BJ (cell line): ENCODE results near the gene LHX3. TPM values are rescaled to one million over a fixed set of nuclear protein-coding genes. Genes with fewer than 3 reads are reported as not detected.
A peak's percentile ranks its signal among the peaks of the same experiment; 100 is the strongest.

Source experiments
- CTCF ChIA-PET: fragments of 350-600 bp; formaldehyde crosslinking; extraction: SDS; loops from one replicate; lab custom pipeline; 2021; ENCODE audit warnings: antibody characterized with exemption, inconsistent platforms; lab: Yijun Ruan, JAX
- POLR2A ChIA-PET: fragments of 300-600 bp; sonication (Branson Sonifier 250); formaldehyde crosslinking; extraction: SDS; loops from one replicate; lab custom pipeline; 2021; ENCODE audit warnings: antibody characterized with exemption; lab: Charles Lee
- DNase-seq: peaks from one replicate; pipeline ENCODE4 v3.0.0-alpha.2; 2011; ENCODE audit warnings: low read depth
- H3K27me3 ChIP-seq: 2 replicates; pipeline ENCODE4 v1.6.0; 2011; ENCODE audit warnings: low read length; ENCODE audit not compliant: control insufficient read depth, insufficient read depth
- H3K36me3 ChIP-seq: 2 replicates; pipeline ENCODE4 v1.5.1; 2011; ENCODE audit warnings: low read length; ENCODE audit not compliant: control insufficient read depth, insufficient read depth
- H3K4me3 ChIP-seq: 2 replicates; pipeline ENCODE4 v1.5.1; 2011; ENCODE audit warnings: low read depth, mild to moderate bottlenecking, control low read depth, low read length
- polyA plus RNA-seq: library from polyadenylated mRNA; depleted of rRNA; stranded (reverse); fragments of >200 nt; gene quantifications from 2 replicates; pipeline ENCODE4 v1.2.3, GENCODE V29; 2011
- TF ChIP-seq, protein P1 (sequence below): IDR thresholded peaks from 2 replicates; pipeline ENCODE4 v1.5.1; 2011; ENCODE audit warnings: low read depth, mild to moderate bottlenecking, control low read depth, inconsistent platforms, low read length, moderate library complexity; ENCODE audit not compliant: insufficient read depth

LHX3 gene
- polyA plus RNA-seq, 1 experiment = not detected

DNA sequence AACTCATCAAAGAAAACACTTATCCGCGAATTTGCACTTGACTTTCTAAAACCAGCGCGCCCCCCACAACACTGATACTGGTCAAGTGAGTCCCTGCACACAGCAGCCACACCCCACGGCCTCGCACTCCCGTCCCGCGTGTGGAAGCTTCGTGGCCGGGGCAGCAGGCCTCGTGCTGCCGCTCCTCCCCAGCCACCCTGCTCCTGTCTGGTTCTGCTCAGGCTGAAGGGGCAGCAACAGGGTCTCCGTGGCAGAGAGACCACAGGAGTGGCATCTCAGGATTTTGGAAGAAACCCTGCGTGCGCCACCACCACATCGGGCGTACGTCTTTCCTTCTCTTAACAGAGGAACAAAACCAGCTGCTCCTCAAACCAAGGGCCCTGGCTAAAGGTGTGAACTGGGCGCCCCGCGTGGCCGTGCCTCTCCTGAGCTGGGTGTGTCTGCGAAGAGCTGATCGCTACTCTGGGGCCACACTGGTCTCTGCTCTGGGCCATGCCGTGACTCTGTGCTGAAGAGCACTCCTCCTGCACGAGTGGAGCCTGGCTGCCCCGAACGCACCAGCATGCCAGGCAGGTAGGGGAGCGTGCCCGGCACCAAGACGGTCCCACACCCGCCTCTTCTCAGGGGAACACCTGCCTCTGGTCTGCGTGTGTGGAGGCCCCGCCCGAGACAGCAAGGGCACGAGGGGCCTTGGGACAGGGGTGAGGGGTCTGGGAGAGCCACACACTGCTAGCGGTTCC, 17.4 kb upstream of the LHX3 start:
- H3K36me3 ChIP-seq = peaks cover 13% of the 10 kb centered on the region
- H3K27me3 ChIP-seq = no peaks in the 10 kb centered on the region
- no peak overlapping the region for H3K4me3 ChIP-seq
- ChIA-PET CTCF (no interaction called here), POLR2A (no interaction called here)
- DNase-seq = no peak
- TF ChIP-seq, protein P1, sequence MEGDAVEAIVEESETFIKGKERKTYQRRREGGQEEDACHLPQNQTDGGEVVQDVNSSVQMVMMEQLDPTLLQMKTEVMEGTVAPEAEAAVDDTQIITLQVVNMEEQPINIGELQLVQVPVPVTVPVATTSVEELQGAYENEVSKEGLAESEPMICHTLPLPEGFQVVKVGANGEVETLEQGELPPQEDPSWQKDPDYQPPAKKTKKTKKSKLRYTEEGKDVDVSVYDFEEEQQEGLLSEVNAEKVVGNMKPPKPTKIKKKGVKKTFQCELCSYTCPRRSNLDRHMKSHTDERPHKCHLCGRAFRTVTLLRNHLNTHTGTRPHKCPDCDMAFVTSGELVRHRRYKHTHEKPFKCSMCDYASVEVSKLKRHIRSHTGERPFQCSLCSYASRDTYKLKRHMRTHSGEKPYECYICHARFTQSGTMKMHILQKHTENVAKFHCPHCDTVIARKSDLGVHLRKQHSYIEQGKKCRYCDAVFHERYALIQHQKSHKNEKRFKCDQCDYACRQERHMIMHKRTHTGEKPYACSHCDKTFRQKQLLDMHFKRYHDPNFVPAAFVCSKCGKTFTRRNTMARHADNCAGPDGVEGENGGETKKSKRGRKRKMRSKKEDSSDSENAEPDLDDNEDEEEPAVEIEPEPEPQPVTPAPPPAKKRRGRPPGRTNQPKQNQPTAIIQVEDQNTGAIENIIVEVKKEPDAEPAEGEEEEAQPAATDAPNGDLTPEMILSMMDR = no peak

DNA sequence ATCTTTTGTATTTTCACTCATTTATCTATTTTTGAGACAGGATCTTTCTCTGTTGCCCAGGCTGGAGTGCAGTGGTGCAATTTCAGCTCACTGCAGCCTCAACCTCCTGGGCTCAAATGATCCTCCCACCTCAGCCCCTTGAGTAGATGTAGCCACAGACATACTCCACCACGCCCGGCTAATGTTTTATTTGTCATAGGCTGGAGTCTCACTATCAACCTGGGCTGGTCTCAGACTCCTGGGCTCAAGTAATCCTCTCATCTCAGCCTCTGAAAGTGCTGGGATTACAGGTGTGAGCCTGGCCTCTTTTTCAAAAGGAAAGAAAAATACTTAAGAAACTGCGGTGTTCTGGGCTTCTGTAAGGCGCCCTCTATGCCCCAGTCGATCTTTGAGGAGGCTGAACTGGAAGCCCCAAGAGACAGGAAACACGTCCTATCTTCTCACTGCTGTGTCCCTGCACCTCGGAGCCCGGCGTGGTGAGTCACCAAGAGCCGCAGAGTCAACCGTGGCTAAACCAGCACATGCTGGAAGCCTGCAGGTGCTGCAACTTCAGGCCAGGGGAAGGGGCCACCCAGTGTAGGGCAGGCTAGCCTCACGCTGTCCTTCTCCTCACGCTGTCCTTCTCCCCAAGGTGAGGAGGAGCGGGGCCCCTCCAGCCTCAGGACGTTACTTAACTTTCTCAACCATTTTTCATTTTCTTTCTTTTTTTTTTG, 15.2 kb upstream of the LHX3 start:
- peaks cover 13% of the 10 kb centered on the region for H3K36me3 ChIP-seq
- H3K27me3 ChIP-seq = no peaks in the 10 kb centered on the region
- no peak for DNase-seq
- ChIA-PET POLR2A (no interaction called here), CTCF (interaction anchor here (0.9 kb wide), 1 partner anchor 16 kb away, joined by 3 read pairs; no protein-coding TSS in a partner anchor)
- TF ChIP-seq, protein P1 = no peak
- H3K4me3 ChIP-seq = no peak overlapping the region

DNA sequence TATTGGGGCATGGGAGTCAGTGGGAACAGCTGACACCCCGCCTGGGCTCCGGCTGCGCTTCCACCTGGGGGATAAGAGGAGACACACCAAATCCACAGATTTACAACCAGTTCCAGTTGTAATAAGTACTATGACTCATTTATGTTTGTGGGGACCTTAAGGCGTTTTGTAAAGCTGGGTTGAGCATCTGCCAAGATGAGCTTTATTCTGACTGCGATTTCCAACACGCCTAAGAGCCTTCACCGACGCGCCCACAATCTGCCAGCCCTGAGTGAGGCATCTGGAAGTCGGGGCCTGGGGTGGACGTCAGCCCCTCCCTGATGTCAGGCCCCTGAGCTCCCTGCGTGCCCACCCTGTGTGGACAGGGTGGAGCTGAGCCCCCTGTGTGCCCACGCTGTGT, 14.3 kb upstream of the LHX3 start:
- CTCF ChIA-PET = interaction anchor here (0.9 kb wide), 1 partner anchor 17 kb away, joined by 3 read pairs; no protein-coding TSS in a partner anchor
- DNase-seq = peak; percentile 5
- TF ChIP-seq, protein P1 = no peak
- Histone ChIP-seq H3K36me3 (peaks cover 19% of the 10 kb centered on the region), H3K4me3 (no peak overlapping the region), H3K27me3 (no peaks in the 10 kb centered on the region)
- POLR2A ChIA-PET = no interaction called here

DNA sequence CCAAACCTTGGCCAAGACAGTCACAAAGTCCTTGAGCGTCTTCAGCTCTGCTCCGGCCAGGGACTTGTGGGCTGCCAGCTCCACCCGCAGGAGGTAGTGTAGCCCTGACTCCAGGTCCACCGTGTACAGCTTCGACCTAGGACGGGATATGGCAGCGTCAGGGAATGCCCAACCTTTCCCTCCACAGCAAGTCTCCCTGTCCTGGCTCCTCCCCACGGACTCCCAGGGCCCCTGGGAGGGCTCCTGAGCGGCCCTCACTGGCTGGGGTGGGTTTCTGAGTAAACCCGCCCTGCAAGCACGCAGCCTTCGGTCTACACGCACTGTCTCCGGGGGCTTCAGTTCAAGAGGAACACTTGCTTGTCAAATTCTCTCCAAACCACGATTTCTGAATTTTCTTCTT, 13.7 kb upstream of the LHX3 start:
- Histone ChIP-seq H3K36me3 (peaks cover 21% of the 10 kb centered on the region), H3K27me3 (no peaks in the 10 kb centered on the region), H3K4me3 (no peak overlapping the region)
- CTCF ChIA-PET = no interaction called here
- POLR2A ChIA-PET = no interaction called here
- TF ChIP-seq, protein P1 = no peak
- no peak for DNase-seq

DNA sequence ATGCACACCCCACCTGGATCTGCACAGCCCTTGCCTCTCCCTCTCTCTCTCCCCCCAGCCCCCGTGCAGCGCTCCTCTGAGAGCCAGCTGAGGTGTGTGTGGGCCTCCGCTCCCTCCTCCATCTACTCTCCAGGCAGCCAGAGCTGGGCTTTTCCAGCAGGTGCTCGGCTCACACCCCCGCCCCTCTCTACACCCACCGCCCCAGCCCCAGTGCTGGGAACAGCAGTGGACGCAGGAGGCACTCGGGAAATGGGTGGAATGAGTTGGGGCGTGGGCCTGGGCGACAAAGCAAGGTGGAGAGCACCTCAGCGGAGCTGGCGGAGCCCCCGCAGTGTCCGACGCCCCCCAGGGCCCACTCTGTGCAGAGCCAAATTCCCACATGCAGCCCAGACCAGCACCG, 13.3 kb upstream of the LHX3 start:
- POLR2A ChIA-PET = no interaction called here
- Histone ChIP-seq H3K36me3 (peaks cover 20% of the 10 kb centered on the region), H3K27me3 (no peaks in the 10 kb centered on the region), H3K4me3 (no peak overlapping the region)
- TF ChIP-seq, protein P1 = no peak
- CTCF ChIA-PET = interaction anchor here (1.7 kb wide), 1 partner anchor 9 kb away, joined by 11 read pairs; no protein-coding TSS in a partner anchor
- DNase-seq = no peak
